ENCODE data around the gene SRRM2.

DNA sequence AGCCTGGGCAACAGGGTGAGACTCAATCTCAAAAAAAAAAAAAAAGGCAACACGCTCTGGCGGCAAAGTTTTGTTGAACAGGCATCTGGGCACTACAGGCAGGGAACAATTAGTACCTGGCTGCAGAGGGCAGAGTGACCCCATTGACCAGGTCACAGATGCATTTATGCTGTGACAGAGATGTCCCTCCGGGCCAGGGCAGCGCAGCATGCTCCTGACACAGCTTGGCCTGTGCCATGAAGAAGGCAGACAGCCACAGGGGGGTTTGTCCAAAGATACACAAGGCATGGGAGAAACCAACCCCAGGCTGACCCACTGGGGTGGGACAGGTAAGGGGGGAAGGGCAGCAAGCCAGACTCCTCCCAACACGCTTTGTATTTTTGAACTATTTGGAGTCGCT is 7.7 kb upstream of the SRRM2 start:
- TF ChIP-seq, protein P1, sequence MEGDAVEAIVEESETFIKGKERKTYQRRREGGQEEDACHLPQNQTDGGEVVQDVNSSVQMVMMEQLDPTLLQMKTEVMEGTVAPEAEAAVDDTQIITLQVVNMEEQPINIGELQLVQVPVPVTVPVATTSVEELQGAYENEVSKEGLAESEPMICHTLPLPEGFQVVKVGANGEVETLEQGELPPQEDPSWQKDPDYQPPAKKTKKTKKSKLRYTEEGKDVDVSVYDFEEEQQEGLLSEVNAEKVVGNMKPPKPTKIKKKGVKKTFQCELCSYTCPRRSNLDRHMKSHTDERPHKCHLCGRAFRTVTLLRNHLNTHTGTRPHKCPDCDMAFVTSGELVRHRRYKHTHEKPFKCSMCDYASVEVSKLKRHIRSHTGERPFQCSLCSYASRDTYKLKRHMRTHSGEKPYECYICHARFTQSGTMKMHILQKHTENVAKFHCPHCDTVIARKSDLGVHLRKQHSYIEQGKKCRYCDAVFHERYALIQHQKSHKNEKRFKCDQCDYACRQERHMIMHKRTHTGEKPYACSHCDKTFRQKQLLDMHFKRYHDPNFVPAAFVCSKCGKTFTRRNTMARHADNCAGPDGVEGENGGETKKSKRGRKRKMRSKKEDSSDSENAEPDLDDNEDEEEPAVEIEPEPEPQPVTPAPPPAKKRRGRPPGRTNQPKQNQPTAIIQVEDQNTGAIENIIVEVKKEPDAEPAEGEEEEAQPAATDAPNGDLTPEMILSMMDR (IDR thresholded peaks at IDR 0.05) = no peak
- TF ChIP-seq POLR2A (IDR thresholded peaks at IDR 0.05) = no peak
